Astrocyte (in vitro differentiated cells and primary cell): ENCODE results near the gene TRMT61A. TPM values are rescaled to one million over a fixed set of nuclear protein-coding genes. Genes with fewer than 3 reads are reported as not detected.

Experiments
- DNase-seq: peaks from one replicate; pipeline ENCODE4 v3.0.0-alpha.2; 2010; ENCODE audit warnings: low read depth
- FAIRE-seq: peaks from 2 replicates; lab custom pipeline; 2011; peaks lifted over from hg19 to GRCh38; lab: Jason Lieb, UNC
- H2AFZ ChIP-seq: 2 replicates; pipeline ENCODE4 v1.6.0; 2012; ENCODE audit warnings: low read depth, low read length, inconsistent platforms
- H3K27ac ChIP-seq: 2 replicates; pipeline ENCODE4 v1.5.1; 2011; ENCODE audit warnings: low read depth, low read length, inconsistent platforms
- H3K27me3 ChIP-seq: 2 replicates; pipeline ENCODE4 v1.6.0; 2011; ENCODE audit warnings: low read length, inconsistent platforms; ENCODE audit not compliant: insufficient read depth
- H3K36me3 ChIP-seq: 2 replicates; pipeline ENCODE4 v1.5.1; 2011; ENCODE audit warnings: low read length, inconsistent platforms; ENCODE audit not compliant: insufficient read depth
- H3K4me1 ChIP-seq: 2 replicates; pipeline ENCODE4 v1.5.1; 2011; ENCODE audit warnings: low read length, inconsistent platforms; ENCODE audit not compliant: insufficient read depth
- H3K4me2 ChIP-seq: 2 replicates; pipeline ENCODE4 v1.6.0; 2012; ENCODE audit warnings: low read length, inconsistent platforms
- H3K4me3 ChIP-seq: 2 replicates; pipeline ENCODE4 v1.5.1; 2011; ENCODE audit warnings: low read depth, mild to moderate bottlenecking, low read length, inconsistent platforms; ENCODE audit not compliant: insufficient read depth
- H3K79me2 ChIP-seq: 2 replicates; pipeline ENCODE4 v1.6.0; 2012; ENCODE audit warnings: mild to moderate bottlenecking, low read length, inconsistent platforms; ENCODE audit not compliant: insufficient read depth
- H3K9ac ChIP-seq: 2 replicates; pipeline ENCODE4 v1.6.0; 2012; ENCODE audit warnings: mild to moderate bottlenecking, low read length, inconsistent platforms
- H3K9me3 ChIP-seq: 2 replicates; pipeline ENCODE4 v1.5.1; 2012; ENCODE audit warnings: low read depth, mild to moderate bottlenecking, low read length, inconsistent platforms; ENCODE audit not compliant: insufficient read depth
- H4K20me1 ChIP-seq: 2 replicates; pipeline ENCODE4 v1.6.0; 2012; ENCODE audit warnings: low read length, inconsistent platforms; ENCODE audit not compliant: insufficient read depth
- H3K27ac Mint-ChIP-seq: one replicate; pipeline ENCODE4 v1.8.0; 2021; ENCODE audit warnings: mild to moderate bottlenecking, mixed read lengths; ENCODE audit not compliant: unreplicated experiment
- H3K27me3 Mint-ChIP-seq: one replicate; pipeline ENCODE4 v1.8.0; 2021; ENCODE audit warnings: low read depth, mixed read lengths; ENCODE audit not compliant: unreplicated experiment
- H3K36me3 Mint-ChIP-seq: one replicate; pipeline ENCODE4 v1.8.0; 2021; ENCODE audit warnings: low read depth, mixed read lengths; ENCODE audit not compliant: unreplicated experiment
- H3K4me1 Mint-ChIP-seq: one replicate; pipeline ENCODE4 v1.8.0; 2021; ENCODE audit warnings: low read depth, mixed read lengths; ENCODE audit not compliant: unreplicated experiment
- H3K4me3 Mint-ChIP-seq: one replicate; pipeline ENCODE4 v1.8.0; 2021; ENCODE audit warnings: mild to moderate bottlenecking, moderate library complexity, mixed read lengths; ENCODE audit not compliant: unreplicated experiment
- H3K9me3 Mint-ChIP-seq: one replicate; pipeline ENCODE4 v1.8.0; 2021; ENCODE audit warnings: mild to moderate bottlenecking, mixed read lengths; ENCODE audit not compliant: unreplicated experiment
- CTCF ChIP-seq: IDR thresholded peaks from 2 replicates; pipeline ENCODE4 v1.5.1; 2011; ENCODE audit warnings: low read depth, mild to moderate bottlenecking, inconsistent platforms, low read length, moderate library complexity; ENCODE audit not compliant: insufficient read depth
- EZH2 ChIP-seq: IDR thresholded peaks from 2 replicates; pipeline ENCODE4 v1.6.1; 2012; ENCODE audit warnings: mild to moderate bottlenecking, low read length, inconsistent platforms; ENCODE audit not compliant: insufficient read depth
- total RNA-seq: library from RNA; stranded (reverse); gene quantifications from 2 replicates; pipeline ENCODE4 v1.2.1, GENCODE V29; 2021

TRMT61A gene
- total RNA-seq, 1 donor from 2014 or later = 12.4 TPM

- no peaks in the 10 kb centered on the region for H3K9me3 ChIP-seq
- peaks cover 2% of the 10 kb centered on the region for H3K36me3 Mint-ChIP-seq
- H3K27me3 Mint-ChIP-seq = no peaks in the 10 kb centered on the region
- H3K4me3 ChIP-seq = no peak overlapping the region
- no peak overlapping the region for H3K4me3 Mint-ChIP-seq
- H3K9me3 Mint-ChIP-seq = no peaks in the 10 kb centered on the region
- peaks cover 10% of the 10 kb centered on the region for H3K4me1 Mint-ChIP-seq
- no peak overlapping the region for H3K4me2 ChIP-seq
- H3K27ac Mint-ChIP-seq = no peak overlapping the region
- H2AFZ ChIP-seq = no peak overlapping the region
- no peaks in the 10 kb centered on the region for H3K36me3 ChIP-seq
- H3K27ac ChIP-seq = no peak overlapping the region
- no peak for DNase-seq
- peaks cover 12% of the 10 kb centered on the region for H3K4me1 ChIP-seq
- H3K27me3 ChIP-seq = no peaks in the 10 kb centered on the region
- H3K9ac ChIP-seq = no peak overlapping the region
- no peak for TF ChIP-seq EZH2
- no peak for TF ChIP-seq CTCF
- peaks cover 17% of the 10 kb centered on the region for H3K79me2 ChIP-seq
- FAIRE-seq = no peak
- peaks cover 32% of the 10 kb centered on the region for H4K20me1 ChIP-seq
Observed at GRCh38 chr14:103535891-103536565, 7.0 kb downstream of the TRMT61A start.

GRCh38 chr14:103536693-103537092 is 7.7 kb downstream of the TRMT61A start:
- H3K4me2 ChIP-seq = no peak overlapping the region
- Mint-ChIP-seq H3K9me3 (no peaks in the 10 kb centered on the region), H3K36me3 (peaks cover 2% of the 10 kb centered on the region), H3K4me3 (no peak overlapping the region), H3K4me1 (peaks cover 8% of the 10 kb centered on the region), H3K27ac (no peak overlapping the region), H3K27me3 (no peaks in the 10 kb centered on the region)
- peaks cover 26% of the 10 kb centered on the region for H4K20me1 ChIP-seq
- no peak for DNase-seq
- peaks cover 11% of the 10 kb centered on the region for H3K79me2 ChIP-seq
- no peak overlapping the region for H2AFZ ChIP-seq
- TF ChIP-seq CTCF (no peak), EZH2 (no peak)
- peaks cover 18% of the 10 kb centered on the region for H3K4me1 ChIP-seq
- H3K9me3 ChIP-seq = no peaks in the 10 kb centered on the region
- no peaks in the 10 kb centered on the region for H3K36me3 ChIP-seq
- H3K4me3 ChIP-seq = no peak overlapping the region
- FAIRE-seq = no peak
- no peak overlapping the region for H3K27ac ChIP-seq
- H3K9ac ChIP-seq = no peak overlapping the region
- no peaks in the 10 kb centered on the region for H3K27me3 ChIP-seq
